ENCODE data around the gene DNAH14. TPM values are rescaled to one million over a fixed set of nuclear protein-coding genes. Genes with fewer than 3 reads are reported as not detected.

Gene DNAH14
- total and polyA plus RNA-seq, 2 of the 13 experiments (the other 11 are each of a cell fraction or from before 2014, with no cell fraction given), result 4.5 to 27.5 TPM

DNA sequence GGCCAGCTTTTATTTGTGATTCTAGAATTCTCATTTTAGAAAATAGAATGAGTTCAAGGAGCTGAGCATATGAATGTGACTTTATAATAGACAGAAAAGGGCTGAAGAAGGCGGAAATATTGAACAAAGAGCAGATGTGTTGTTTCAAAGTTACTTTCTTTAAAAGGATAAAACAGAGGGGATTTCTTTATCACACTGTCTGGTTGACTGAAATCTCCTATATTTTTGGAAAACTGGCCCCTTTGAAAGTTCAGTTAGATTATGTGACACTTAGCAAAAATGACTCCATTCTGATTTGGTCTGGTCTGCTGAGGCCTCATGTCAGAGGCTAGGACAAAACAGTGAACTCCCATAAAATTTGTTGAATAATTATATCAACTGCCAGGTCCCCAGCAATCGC, 46.4 kb upstream of the DNAH14 start (continued):
- TF ChIP-seq, protein P1, sequence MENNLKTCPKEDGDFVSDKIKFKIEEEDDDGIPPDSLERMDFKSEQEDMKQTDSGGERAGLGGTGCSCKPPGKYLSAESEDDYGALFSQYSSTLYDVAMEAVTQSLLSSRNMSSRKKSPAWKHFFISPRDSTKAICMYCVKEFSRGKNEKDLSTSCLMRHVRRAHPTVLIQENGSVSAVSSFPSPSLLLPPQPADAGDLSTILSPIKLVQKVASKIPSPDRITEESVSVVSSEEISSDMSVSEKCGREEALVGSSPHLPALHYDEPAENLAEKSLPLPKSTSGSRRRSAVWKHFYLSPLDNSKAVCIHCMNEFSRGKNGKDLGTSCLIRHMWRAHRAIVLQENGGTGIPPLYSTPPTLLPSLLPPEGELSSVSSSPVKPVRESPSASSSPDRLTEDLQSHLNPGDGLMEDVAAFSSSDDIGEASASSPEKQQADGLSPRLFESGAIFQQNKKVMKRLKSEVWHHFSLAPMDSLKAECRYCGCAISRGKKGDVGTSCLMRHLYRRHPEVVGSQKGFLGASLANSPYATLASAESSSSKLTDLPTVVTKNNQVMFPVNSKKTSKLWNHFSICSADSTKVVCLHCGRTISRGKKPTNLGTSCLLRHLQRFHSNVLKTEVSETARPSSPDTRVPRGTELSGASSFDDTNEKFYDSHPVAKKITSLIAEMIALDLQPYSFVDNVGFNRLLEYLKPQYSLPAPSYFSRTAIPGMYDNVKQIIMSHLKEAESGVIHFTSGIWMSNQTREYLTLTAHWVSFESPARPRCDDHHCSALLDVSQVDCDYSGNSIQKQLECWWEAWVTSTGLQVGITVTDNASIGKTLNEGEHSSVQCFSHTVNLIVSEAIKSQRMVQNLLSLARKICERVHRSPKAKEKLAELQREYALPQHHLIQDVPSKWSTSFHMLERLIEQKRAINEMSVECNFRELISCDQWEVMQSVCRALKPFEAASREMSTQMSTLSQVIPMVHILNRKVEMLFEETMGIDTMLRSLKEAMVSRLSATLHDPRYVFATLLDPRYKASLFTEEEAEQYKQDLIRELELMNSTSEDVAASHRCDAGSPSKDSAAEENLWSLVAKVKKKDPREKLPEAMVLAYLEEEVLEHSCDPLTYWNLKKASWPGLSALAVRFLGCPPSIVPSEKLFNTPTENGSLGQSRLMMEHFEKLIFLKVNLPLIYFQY (CRISPR knock-in tag; IDR thresholded peaks at IDR 0.05; ENCODE audit: borderline replicate concordance), result no peak
- TF ChIP-seq SIN3B (IDR thresholded peaks at IDR 0.05; ENCODE audit: low read length) (no peak), ZNF546 (CRISPR knock-in tag; conservative IDR thresholded peaks at IDR 0.05) (no peak), HDAC6 (IDR thresholded peaks at IDR 0.05; ENCODE audit: low read depth, low read length) (no peak)

DNA sequence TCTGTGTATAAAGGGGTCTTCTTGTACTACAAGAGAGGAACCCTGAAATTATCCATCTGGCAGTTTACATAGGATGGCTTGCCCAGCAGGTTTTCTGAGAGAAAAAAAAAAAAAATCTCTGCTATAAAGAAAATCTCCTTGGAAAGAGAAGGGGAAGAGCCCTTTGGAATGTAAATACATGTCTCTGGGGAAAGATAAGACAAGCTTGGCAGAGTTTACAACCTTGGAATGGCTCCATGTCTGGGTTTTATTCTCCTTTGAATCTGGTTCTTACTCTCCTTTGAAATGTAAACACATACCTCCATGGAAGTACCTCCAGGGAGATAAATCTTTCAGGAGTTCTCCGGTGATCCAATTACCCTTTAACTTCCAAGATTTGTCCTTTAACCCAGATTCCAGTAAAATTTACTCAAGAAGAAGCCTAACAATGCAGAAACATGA, 45.1 kb upstream of the DNAH14 start:
- Histone ChIP-seq H3K9me3 (ENCODE audit: low read length) (peaks cover 13% of the 10 kb centered on the region), H3K4me2 (ENCODE audit: low read depth, low read length) (no peak overlapping the region), H3K27me3 (ENCODE audit: control insufficient read depth in 1 of 2, insufficient read depth in 2 of 2, low read length in 2 of 2) (no peaks in the 10 kb centered on the region), H4K20me1 (ENCODE audit: insufficient read depth, low read length) (no peaks in the 10 kb centered on the region), H2AFZ (ENCODE audit: low read length) (no peak overlapping the region), H3K4me3 (replicated peaks in 1 of 3; ENCODE audit: insufficient read depth in 1 of 3, low read depth in 2 of 3, low read length in 3 of 3) (no peak overlapping the region), H3K79me2 (ENCODE audit: insufficient read depth, low read length) (no peaks in the 10 kb centered on the region), H3K4me1 (ENCODE audit: insufficient read depth, low read length) (peaks cover 26% of the 10 kb centered on the region), H3K36me3 (replicated peaks in 1 of 2; ENCODE audit: control insufficient read depth in 1 of 2, insufficient read depth in 2 of 2, low read length in 2 of 2) (no peaks in the 10 kb centered on the region), H3K27ac (ENCODE audit: extremely low read length, insufficient read depth, low read length) (no peak overlapping the region), H3K9ac (ENCODE audit: insufficient read depth, low read depth, low read length) (no peak overlapping the region)
- ChIA-PET CTCF (ENCODE audit: low intra/inter-chr PET ratio, low total read pairs) (no interaction called here), POLR2A (no interaction called here)
- no peak for ATAC-seq
- WGBS (ENCODE audit: low lambda C conversion rate), result 5% methylated on average over 1 of the region's 1 CpG
- FAIRE-seq, result no peak
- intact Hi-C loops (cut with micrococcal nuclease; ENCODE audit: unreplicated experiment), result no loop called here
- DNase-seq (ENCODE audit: low spot score), result no peak
- in situ Hi-C loops (cut with HindIII; ENCODE audit: extremely low pct_ligation_motif_present, low pct_unique_long_range_greater_than_20kb), result no loop called here
- no TSS peak for BruUV-seq (replicated peaks)
- no peak for TF ChIP-seq ATAD3A (CRISPR knock-in tag; IDR thresholded peaks at IDR 0.05)
- no peak for TF ChIP-seq ASH2L (IDR thresholded peaks at IDR 0.05; ENCODE audit: insufficient read length, low read depth, low read length)
- TF ChIP-seq PPARG (CRISPR knock-in tag; conservative IDR thresholded peaks at IDR 0.05), result no peak
- TF ChIP-seq, protein P2, sequence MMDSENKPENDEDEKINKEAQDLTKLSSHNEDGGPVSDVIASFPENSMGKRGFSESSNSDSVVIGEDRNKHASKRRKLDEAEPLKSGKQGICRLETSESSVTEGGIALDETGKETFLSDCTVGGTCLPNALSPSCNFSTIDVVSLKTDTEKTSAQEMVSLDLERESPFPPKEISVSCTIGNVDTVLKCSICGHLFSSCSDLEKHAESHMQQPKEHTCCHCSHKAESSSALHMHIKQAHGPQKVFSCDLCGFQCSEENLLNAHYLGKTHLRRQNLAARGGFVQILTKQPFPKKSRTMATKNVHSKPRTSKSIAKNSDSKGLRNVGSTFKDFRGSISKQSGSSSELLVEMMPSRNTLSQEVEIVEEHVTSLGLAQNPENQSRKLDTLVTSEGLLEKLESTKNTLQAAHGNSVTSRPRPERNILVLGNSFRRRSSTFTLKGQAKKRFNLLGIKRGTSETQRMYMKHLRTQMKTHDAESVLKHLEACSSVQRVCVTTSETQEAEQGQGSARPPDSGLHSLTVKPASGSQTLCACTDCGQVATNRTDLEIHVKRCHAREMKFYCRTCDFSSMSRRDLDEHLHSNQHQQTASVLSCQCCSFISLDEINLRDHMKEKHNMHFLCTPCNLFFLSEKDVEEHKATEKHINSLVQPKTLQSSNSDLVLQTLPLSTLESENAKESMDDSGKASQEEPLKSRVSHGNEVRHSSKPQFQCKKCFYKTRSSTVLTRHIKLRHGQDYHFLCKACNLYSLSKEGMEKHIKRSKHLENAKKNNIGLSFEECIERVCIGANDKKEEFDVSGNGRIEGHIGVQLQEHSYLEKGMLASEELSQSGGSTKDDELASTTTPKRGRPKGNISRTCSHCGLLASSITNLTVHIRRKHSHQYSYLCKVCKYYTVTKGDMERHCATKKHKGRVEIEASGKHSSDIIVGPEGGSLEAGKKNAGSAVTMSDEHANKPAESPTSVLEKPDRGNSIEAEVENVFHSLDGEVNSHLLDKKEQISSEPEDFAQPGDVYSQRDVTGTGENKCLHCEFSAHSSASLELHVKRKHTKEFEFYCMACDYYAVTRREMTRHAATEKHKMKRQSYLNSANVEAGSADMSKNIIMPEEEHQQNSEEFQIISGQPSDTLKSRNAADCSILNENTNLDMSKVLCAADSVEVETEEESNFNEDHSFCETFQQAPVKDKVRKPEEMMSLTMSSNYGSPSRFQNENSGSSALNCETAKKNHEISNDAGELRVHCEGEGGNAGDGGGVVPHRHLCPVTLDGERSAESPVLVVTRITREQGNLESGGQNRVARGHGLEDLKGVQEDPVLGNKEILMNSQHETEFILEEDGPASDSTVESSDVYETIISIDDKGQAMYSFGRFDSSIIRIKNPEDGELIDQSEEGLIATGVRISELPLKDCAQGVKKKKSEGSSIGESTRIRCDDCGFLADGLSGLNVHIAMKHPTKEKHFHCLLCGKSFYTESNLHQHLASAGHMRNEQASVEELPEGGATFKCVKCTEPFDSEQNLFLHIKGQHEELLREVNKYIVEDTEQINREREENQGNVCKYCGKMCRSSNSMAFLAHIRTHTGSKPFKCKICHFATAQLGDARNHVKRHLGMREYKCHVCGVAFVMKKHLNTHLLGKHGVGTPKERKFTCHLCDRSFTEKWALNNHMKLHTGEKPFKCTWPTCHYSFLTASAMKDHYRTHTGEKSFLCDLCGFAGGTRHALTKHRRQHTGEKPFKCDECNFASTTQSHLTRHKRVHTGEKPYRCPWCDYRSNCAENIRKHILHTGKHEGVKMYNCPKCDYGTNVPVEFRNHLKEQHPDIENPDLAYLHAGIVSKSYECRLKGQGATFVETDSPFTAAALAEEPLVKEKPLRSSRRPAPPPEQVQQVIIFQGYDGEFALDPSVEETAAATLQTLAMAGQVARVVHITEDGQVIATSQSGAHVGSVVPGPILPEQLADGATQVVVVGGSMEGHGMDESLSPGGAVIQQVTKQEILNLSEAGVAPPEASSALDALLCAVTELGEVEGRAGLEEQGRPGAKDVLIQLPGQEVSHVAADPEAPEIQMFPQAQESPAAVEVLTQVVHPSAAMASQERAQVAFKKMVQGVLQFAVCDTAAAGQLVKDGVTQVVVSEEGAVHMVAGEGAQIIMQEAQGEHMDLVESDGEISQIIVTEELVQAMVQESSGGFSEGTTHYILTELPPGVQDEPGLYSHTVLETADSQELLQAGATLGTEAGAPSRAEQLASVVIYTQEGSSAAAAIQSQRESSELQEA (CRISPR knock-in tag; IDR thresholded peaks at IDR 0.05; ENCODE audit: not compliant biosample characterization), result no peak
- no peak for TF ChIP-seq AKAP8 (CRISPR knock-in tag; IDR thresholded peaks at IDR 0.05)
- no peak for TF ChIP-seq ZBTB8A (CRISPR knock-in tag; IDR thresholded peaks at IDR 0.05; ENCODE audit: borderline replicate concordance, low read depth)
- no peak for TF ChIP-seq ZNF337 (CRISPR knock-in tag; IDR thresholded peaks at IDR 0.05; ENCODE audit: borderline replicate concordance, low read depth)
